ENCODE data around the gene PPP1R13B. TPM values are rescaled to one million over a fixed set of nuclear protein-coding genes. Genes with fewer than 3 reads are reported as not detected.

Gene PPP1R13B
- total RNA-seq, 1 donor from 2014 or later: 53.0 TPM

GRCh38 chr14:103765526-103765925, 81.8 kb downstream of the PPP1R13B start:
- Mint-ChIP-seq H3K27me3 (ENCODE audit: low read depth) (no peaks in the 10 kb centered on the region), H3K4me1 (peaks cover 22% of the 10 kb centered on the region), H3K27ac (no peak overlapping the region), H3K36me3 (peaks cover 14% of the 10 kb centered on the region), H3K9me3 (no peaks in the 10 kb centered on the region), H3K4me3 (no peak overlapping the region)
- DNase-seq (ENCODE audit: low spot score in 2 of 2, unreplicated experiment in 2 of 2): peak in 1 of 2 experiments; percentile 19
- TF ChIP-seq CTCF (IDR thresholded peaks at IDR 0.05; ENCODE audit: unreplicated experiment): no peak

- peaks cover 29% of the 10 kb centered on the region for H3K4me1 Mint-ChIP-seq
- peaks cover 11% of the 10 kb centered on the region for H3K36me3 Mint-ChIP-seq
- H3K27me3 Mint-ChIP-seq (ENCODE audit: low read depth): no peaks in the 10 kb centered on the region
- H3K27ac Mint-ChIP-seq: no peak overlapping the region
- no peak for TF ChIP-seq CTCF (IDR thresholded peaks at IDR 0.05; ENCODE audit: unreplicated experiment)
- peak in 1 of 2 experiments; percentile 19 for DNase-seq (ENCODE audit: low spot score in 2 of 2, unreplicated experiment in 2 of 2)
- H3K4me3 Mint-ChIP-seq: no peak overlapping the region
- H3K9me3 Mint-ChIP-seq: no peaks in the 10 kb centered on the region
These were observed 83.5 kb downstream of the PPP1R13B start for GRCh38 chr14:103763730-103764488.

- H3K4me1 Mint-ChIP-seq: peaks cover 29% of the 10 kb centered on the region
- peaks cover 11% of the 10 kb centered on the region for H3K36me3 Mint-ChIP-seq
- H3K27ac Mint-ChIP-seq: peak overlapping the region; percentile 64
- no peak for TF ChIP-seq CTCF (IDR thresholded peaks at IDR 0.05; ENCODE audit: unreplicated experiment)
- DNase-seq (ENCODE audit: low spot score in 2 of 2, unreplicated experiment in 2 of 2): no peak
- no peaks in the 10 kb centered on the region for H3K27me3 Mint-ChIP-seq (ENCODE audit: low read depth)
- no peaks in the 10 kb centered on the region for H3K9me3 Mint-ChIP-seq
- no peak overlapping the region for H3K4me3 Mint-ChIP-seq
These were observed 84.8 kb downstream of the PPP1R13B start for GRCh38 chr14:103762541-103762940.

- Mint-ChIP-seq H3K36me3 (peaks cover 11% of the 10 kb centered on the region), H3K27ac (peak overlapping the region; percentile 28), H3K4me3 (no peak overlapping the region), H3K9me3 (no peaks in the 10 kb centered on the region), H3K27me3 (ENCODE audit: low read depth) (no peaks in the 10 kb centered on the region), H3K4me1 (peaks cover 26% of the 10 kb centered on the region)
- DNase-seq (ENCODE audit: low spot score in 2 of 2, unreplicated experiment in 2 of 2): no peak
- no peak for TF ChIP-seq CTCF (IDR thresholded peaks at IDR 0.05; ENCODE audit: unreplicated experiment)
These were observed 85.3 kb downstream of the PPP1R13B start for GRCh38 chr14:103762036-103762435.

GRCh38 chr14:103758059-103758776, 89.2 kb downstream of the PPP1R13B start:
- no peaks in the 10 kb centered on the region for H3K27me3 Mint-ChIP-seq (ENCODE audit: low read depth)
- no peaks in the 10 kb centered on the region for H3K9me3 Mint-ChIP-seq
- no peak overlapping the region for H3K27ac Mint-ChIP-seq
- no peak overlapping the region for H3K4me3 Mint-ChIP-seq
- H3K36me3 Mint-ChIP-seq: peaks cover 8% of the 10 kb centered on the region
- TF ChIP-seq CTCF (IDR thresholded peaks at IDR 0.05; ENCODE audit: unreplicated experiment): no peak
- H3K4me1 Mint-ChIP-seq: peaks cover 25% of the 10 kb centered on the region
- DNase-seq (ENCODE audit: low spot score in 2 of 2, unreplicated experiment in 2 of 2): peak in 1 of 2 experiments; percentile 11

Measured in mesothelial cell of epicardium (in vitro differentiated cells).